ENCODE results near the gene L1TD1.

DNA sequence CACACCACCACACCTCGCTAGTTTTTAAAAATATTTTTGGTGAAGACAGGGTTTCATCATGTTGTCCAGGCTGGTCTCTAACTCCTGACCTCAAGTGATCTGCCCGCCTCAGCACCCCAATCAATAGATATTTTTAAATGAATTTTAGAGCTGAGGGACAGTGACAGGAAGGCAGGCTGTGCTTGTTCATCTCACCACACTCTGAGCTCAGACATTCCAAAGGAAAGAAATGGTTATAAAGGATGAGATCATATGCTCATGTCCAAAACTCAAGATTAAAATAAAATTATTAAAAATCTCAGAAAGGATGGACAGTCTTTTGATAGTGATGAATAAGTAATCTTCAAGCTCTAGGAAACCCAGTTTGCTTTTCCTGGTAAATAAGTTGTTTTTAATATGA is 40.9 kb downstream of the L1TD1 start:
- TF ChIP-seq, protein P1, sequence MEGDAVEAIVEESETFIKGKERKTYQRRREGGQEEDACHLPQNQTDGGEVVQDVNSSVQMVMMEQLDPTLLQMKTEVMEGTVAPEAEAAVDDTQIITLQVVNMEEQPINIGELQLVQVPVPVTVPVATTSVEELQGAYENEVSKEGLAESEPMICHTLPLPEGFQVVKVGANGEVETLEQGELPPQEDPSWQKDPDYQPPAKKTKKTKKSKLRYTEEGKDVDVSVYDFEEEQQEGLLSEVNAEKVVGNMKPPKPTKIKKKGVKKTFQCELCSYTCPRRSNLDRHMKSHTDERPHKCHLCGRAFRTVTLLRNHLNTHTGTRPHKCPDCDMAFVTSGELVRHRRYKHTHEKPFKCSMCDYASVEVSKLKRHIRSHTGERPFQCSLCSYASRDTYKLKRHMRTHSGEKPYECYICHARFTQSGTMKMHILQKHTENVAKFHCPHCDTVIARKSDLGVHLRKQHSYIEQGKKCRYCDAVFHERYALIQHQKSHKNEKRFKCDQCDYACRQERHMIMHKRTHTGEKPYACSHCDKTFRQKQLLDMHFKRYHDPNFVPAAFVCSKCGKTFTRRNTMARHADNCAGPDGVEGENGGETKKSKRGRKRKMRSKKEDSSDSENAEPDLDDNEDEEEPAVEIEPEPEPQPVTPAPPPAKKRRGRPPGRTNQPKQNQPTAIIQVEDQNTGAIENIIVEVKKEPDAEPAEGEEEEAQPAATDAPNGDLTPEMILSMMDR (IDR thresholded peaks at IDR 0.05), result no peak
- TF ChIP-seq POLR2A (IDR thresholded peaks at IDR 0.05), result no peak

All from Peyer's patch (tissue), 4 donors.